GM19467 (cell line): ENCODE results near the gene OR51F1.
"Not testable (repeated sequence)": the region's sequence is repeated elsewhere in the genome, so short reads cannot be mapped to it uniquely, and the experiment has no call there.

Source experiments
- ATAC-seq: cut with Tn5 transposase; IDR thresholded peaks from one replicate; pipeline ENCODE4 v1.9.1; 2021; ENCODE audit warnings: mild to moderate bottlenecking, moderate library complexity; ENCODE audit not compliant: unreplicated experiment

Gene OR51F1

DNA sequence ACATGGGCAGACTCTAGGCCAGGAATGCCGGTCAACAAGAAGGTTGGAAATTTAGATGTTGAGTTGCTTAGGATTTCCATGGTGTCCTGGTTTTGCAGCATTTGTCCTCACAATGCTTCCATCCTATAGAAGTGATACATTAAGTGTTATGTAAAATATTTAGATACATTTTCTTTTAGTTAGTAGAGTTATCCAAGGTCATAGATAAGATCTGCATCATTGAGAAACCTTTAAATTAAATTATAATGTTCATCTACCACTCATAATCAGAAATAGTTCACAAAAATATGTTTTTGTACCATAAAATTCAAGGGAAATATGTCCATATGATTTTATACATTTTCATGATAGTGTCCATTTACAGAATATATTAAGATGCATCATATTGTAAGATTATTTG is at the start of gene OR51F1:
Gene OR51F1, minus strand, starts transcription at position 101 of the 400 bp plus-strand sequence. Its CDS starts 0 bp downstream, at position 101.
- no peak for ATAC-seq

- ATAC-seq: no peak
These were observed 39.5 kb upstream of the OR51F1 start for GRCh38 chr11:4809246-4809645.

DNA sequence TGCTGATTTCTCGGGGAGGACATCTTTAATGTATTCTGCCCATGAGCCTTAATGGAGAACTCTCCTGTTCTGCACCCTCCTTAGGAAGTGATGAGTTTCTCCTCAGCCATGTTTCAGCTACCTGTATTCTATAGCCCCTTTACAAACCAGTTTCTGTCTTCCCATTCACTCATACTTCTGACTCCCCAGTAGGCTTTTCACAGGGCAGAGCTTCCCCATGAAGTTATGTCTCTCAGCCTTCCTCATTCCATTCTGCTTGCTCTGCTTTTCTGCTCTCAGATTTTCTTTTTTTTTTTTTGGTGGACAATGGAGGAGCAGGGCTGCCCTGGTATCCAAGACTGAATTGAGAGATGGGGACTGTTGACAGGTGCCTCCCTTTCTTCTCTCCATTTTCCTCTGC is 38.7 kb upstream of the OR51F1 start:
- ATAC-seq: no peak

GRCh38 chr11:4804280-4804679 is 34.5 kb upstream of the OR51F1 start, which contains the start of gene OR52R1:
Gene OR52R1, minus strand, starts transcription at chr11:4804380. Its CDS starts 0 bp downstream, at chr11:4804380.
- no peak for ATAC-seq

- ATAC-seq: not testable (repeated sequence)
These were observed 31.6 kb upstream of the OR51F1 start for GRCh38 chr11:4801316-4801715.

- ATAC-seq: no peak
These were observed 28.9 kb upstream of the OR51F1 start for GRCh38 chr11:4798427-4799183.

DNA sequence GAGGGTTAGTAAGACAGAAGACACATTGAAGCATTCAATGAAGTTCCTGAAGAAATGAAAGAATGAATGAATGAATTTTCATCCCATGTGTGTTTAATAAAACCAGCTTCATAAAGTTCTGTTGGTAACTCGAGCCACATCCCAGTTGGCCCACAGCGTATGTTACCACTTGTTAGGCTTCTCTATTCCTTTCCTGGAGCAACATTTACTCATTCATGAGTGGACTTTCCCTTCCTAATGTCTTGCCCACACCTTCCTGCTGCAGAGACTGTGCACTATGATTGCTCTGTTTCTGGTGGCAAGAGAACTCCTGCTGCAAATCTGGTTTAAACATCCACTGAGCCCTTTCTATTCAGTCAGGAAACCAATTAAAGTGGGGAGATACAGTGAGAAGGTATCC is 27.5 kb upstream of the OR51F1 start:
- no peak for ATAC-seq

DNA sequence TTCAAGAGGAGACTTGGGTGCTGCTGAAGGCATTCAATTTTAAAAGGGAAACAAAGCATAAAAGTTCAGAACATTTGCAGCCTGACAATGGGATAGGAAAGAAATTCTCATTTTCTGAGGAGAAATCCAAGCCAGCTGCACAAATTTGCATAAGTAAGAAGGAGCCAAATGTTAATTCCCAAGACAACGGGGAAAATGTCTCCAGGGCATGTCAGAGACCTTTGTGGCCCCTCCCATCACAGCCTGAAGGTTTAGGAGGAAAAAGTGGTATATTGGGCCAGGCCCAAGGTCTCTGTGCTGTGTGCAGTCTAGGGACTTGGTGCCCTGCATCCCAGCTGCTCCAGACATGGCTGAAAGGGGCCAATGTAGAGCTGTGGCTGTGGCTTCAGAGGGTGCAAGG is 12.7 kb upstream of the OR51F1 start:
- ATAC-seq: no peak

GRCh38 chr11:4768094-4768493 is 1.6 kb downstream of the OR51F1 start:
- no peak for ATAC-seq

DNA sequence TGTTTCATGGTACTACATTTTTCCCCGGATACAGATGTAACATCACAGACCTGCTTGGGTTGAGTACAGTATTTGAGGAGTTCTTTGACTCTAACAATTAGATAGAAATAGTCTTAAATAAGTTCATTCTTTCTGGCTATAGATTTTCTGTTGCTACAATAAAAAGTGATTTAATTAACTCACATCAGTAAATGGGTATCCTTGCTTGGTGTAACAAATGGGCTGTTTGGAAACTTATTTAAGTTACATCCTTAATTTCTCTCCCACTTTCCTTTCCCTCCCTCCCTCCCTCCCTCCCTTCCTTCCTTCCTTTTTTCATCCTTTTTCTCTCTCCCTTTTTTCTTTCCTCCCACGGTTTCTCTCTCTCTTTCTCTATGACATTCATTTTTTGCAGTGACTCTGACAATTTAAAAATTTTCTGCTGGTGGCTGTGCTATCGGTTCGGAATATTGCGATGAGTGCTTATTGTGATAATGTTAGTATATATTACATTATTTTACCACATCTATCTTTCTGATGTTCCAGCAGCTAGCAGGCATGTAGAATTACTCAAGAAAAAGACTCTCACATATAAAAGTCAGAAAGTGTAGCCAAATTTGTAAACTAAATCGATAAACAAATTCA is 3.2 kb downstream of the OR51F1 start:
- ATAC-seq: no peak

- peak; percentile 53 for ATAC-seq
These were observed 6.6 kb downstream of the OR51F1 start for GRCh38 chr11:4763096-4763495.

DNA sequence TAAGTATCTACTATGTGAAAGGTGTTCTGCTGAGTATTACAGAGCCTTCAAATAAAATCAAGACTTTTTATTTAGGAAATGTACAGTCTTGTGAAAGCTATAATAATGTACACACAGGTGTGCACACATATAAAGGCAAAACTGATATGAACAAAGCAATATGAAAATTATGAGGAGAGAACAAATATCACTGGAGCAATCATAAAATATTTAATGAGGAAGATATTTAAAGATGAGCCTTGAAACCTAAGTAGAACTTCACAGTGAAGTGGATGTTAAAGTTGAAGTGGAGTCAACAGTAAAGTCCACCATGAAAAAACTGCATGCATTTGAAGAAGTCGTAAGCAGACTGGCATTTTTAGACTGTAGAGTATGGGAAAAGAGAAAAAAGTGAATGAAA is 18.5 kb downstream of the OR51F1 start:
- no peak for ATAC-seq

- ATAC-seq: no peak
These were observed 21.3 kb downstream of the OR51F1 start for GRCh38 chr11:4748438-4748837.

DNA sequence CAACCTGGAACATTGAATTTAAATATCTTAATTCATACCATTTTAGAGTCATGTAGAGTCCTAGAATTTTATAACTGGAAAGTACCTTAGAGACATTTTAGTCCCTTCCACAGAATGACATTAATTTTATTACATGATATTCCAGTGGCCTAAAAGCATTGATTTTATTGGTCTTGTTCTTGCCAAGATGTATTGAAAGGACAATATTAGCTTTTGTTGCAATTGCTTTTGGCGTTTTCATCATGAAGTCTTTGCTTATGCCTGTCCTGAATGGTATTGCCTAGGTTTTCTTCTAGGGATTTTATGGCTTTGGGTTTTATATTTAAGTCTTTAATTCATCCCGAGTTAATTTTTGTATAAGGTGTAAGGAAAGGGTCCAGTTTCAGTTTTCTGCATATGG is 29.0 kb downstream of the OR51F1 start:
- no peak for ATAC-seq

GRCh38 chr11:4727171-4727570 is 42.6 kb downstream of the OR51F1 start:
- ATAC-seq: no peak

DNA sequence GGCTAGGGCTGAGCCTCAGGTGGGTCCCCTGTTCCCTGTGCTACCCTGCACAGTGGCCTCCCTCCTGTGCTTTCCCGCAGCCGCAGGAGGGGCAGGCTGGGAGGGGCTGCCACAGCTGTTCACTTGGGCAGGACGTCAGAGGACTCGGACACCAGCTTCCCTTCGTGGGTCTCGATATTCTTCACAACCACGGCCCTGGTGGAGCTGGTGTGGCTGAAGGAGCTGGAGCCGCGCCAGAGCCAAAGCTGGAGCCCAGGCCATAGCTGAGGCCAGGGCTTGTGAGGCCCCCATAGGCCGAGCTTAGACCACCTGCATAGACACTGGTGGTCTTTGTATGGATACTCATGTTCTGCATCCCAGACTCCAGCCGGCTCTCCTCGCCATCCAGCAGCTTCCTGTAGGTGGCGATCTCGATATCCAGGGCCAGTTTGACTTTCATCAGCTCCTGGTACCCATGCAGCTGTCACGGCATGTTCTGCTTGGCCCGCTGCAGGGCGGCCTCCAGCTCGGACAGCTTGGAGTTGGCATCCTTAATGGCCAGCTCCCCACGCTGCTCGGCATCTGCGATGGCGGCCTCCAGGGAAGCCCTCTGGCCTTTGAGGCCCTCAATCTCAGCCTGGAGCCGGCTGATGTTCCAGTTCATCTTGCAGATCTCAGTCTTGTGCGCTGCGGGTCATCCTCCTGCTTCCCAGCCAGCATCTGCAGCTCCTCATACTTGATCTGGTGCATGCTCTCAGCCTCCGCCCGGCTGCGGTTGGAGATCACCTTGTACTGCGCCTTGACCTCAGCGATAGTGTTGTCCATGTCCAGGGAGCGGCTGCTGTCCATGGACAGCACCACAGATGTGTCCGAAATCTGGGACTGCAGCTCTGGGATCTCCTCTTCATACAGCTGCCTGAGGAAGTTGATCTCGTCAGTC is 46.9 kb downstream of the OR51F1 start:
- not testable (repeated sequence) for ATAC-seq
